Activated CD8-positive, alpha-beta memory T cell treated with anti-CD3 and anti-CD28 coated beads for 48 hours (primary cell): Measurements from ENCODE around the gene FBRS.

Source experiments
- DNase-seq, 3 experiments: peaks; one replicate each; pipeline ENCODE4 v3.0.0-alpha.2; 2020; ENCODE audit warnings: low read depth in 2 of 3, low spot score in 2 of 3

Gene FBRS

GRCh38 chr16:30641378-30641982, 16.8 kb upstream of the FBRS start:
- DNase-seq, result no peak

DNA sequence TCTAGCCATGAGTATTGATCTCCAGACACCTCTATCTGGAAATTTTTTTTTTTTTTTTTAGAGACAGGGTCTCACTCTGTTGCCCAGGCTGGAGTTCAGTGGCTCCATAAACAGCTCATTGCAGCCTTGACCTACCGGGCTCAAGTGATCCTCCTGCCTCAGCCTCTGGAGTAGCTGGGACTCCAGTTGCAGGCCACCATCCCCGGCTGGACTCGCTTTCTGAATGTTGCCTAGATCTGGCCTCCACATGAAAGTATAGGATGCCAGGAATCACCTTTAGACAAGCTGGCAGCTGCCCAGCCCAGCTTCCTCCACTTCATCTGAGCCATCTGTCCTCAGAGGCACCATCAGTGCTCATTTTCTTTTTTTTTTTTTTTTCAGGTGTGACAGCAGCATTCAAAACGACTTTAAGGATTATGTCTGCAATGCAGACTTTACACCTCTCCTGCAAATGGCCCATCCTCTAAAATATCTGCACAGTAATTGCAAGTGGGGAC, 13.8 kb upstream of the FBRS start:
- no peak for DNase-seq

- no peak for DNase-seq
Measured at GRCh38 chr16:30645727-30646126, 12.5 kb upstream of the FBRS start.

DNA sequence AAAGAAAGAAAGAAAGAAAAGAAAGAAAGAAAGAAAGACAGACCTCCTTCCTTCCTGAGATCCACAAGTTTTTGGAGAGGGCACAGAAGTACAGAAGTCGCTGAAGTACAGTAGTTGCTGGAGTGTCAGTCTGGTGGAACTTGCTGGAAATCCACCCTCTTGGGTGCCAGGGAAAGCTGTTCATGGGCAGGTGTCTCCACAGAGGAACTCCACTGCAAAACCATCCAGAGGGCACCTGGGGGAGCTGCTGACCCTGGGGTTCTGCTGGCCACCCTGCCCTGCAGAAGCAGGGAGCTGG, 11.0 kb upstream of the FBRS start:
- no peak for DNase-seq

DNA sequence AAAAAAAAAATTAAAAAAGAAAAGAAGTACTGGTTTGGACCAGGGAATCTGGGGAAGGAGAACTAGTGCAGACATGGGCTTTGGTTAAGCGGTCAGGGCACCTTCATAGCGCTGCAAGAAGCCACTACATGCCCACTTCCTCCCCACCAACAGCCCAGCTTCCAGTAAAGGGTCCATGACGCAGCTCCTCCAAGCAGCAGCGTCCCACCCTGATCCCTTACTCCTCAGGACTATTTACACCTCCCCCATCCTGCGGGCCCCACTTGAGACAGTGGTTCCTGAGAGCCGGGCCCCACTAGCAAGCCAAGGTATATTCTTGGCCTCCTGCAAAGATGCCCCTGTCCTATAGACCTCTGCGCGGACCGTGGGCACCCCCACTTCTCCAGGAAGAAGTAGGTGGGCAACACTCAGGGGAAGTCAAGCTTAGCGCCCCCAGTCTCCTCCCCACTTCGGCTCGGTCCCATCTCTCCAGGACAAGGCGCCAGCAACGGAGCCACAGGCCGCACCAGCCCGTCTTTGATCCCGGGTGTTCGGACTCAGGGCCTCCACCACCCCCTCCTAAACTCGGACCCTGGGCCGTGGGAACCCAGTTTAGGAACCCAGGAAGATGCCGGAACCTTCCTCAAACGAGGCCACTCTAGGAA, 8.4 kb upstream of the FBRS start:
- no peak for DNase-seq

- DNase-seq, result peak; percentile 90 to 98 (median 90)
Measured at GRCh38 chr16:30650369-30651123, 7.7 kb upstream of the FBRS start, which contains the start of gene PRR14. Gene PRR14, plus strand, starts transcription at chr16:30650960. Its CDS starts 686 bp downstream, at chr16:30651646.

DNA sequence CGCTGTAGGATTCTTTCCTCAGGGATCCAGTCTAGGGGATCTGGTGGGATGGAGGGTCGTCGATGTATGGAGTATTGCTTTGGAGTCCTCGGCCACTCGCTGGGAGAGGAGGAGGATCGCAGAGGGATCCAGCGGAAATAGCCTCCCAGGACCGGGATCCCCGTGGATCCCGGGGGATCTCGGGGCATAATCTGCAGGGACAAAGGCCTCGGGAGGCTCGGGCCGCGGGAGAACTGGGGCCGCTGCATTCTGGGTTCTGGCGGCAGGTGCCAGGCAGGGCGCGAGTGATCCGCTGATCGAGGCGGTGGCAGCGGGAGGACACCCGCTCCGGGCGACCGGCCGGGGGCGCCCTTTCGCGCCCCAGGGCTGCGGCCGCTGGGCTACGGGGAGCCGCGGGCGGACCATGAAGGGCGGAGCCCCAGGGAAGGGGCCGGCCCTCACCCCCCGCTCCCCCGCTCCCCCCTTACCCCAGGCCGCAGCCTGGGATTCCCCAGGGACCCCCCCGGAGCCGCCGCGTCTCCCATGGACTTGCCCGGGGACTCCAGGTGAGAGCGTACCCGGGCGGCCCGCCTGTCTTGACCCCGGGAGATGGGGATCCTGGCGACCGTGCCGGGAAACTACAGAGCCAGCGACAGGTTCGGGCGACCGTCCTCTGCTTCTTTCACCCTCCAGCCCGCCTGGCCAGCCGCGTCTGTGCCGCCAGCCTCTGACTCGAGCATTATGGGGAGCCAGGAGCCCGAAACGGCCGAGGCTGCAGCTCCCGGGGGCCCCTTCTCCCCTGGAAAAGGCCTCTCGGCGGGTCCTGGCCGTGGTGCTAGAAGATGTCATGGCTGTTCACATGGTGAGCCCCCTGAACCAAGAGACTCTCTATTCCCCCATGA, 6.9 kb upstream of the FBRS start:
- DNase-seq, result peak; percentile 55 to 79 (median 61)

GRCh38 chr16:30652005-30652296, 6.3 kb upstream of the FBRS start:
- DNase-seq, result no peak

DNA sequence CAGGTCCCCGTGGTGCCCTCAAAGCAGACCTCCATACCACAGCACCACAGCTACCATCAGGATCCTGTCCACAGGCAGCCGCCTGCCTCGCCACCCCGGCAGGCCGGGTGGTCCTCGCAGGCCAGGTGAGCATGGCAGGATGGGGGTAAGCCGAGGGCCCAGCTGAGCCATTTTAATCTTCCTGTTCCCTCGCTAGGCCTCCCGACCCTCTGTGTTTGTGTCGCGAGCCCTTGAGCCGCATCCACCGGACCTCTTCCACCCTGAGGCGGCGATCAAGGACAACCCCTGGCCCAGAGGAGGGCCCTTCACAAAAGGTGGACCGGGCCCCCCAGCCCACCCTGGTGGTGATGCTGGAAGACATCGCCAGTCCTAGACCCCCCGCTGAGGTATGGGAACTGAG, 5.5 kb upstream of the FBRS start:
- DNase-seq, result no peak

DNA sequence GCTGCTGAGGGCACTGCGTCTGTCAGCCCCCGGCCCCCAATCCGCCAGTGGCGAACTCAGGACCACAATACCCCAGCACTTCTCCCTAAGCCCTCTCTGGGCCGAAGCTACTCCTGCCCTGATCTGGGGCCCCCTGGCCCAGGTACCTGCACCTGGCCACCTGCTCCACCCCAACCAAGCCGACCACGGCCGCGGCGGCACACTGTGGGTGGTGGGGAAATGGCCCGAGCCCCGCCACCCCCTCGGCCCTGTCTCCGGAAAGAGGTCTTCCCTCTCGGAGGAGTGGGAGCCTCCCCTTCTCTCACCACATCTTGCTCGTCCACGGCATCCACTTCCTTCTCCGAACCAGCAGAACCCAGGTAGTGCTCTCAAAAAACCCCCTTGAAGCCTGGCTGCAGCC, 3.4 kb upstream of the FBRS start:
- no peak for DNase-seq

DNA sequence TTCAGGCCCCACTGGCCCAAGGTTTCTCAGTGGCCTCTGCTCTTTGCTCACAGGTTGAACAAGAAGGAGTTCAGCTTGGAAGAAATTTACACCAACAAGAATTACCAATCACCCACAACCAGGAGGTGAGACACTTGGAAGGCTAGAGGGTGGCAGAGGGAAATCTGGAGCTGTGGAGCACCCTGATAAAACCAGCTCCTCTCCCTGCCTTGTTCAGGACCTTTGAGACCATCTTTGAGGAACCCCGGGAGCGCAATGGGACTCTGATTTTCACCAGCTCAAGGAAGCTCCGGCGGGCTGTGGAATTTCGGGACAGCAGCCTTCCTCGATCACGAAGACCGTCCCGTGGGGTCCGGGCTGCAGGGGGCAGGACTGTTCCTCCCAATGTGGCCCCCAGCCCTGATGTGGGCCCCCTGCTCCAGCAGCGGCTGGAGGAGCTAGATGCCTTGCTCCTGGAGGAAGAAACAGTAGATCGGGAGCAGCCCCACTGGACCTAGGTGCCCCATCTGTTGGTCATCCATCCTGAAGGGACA, 2.4 kb upstream of the FBRS start:
- no peak for DNase-seq

- DNase-seq, result no peak
Measured at GRCh38 chr16:30656388-30656787, 1.8 kb upstream of the FBRS start.

GRCh38 chr16:30656974-30657865, 1.0 kb upstream of the FBRS start:
- peak in 1 of 3 experiments; percentile 16 for DNase-seq

GRCh38 chr16:30658731-30659506, 688 bp downstream of the FBRS start:
- DNase-seq, result peak in 2 of 3 experiments; percentile 52 to 58

DNA sequence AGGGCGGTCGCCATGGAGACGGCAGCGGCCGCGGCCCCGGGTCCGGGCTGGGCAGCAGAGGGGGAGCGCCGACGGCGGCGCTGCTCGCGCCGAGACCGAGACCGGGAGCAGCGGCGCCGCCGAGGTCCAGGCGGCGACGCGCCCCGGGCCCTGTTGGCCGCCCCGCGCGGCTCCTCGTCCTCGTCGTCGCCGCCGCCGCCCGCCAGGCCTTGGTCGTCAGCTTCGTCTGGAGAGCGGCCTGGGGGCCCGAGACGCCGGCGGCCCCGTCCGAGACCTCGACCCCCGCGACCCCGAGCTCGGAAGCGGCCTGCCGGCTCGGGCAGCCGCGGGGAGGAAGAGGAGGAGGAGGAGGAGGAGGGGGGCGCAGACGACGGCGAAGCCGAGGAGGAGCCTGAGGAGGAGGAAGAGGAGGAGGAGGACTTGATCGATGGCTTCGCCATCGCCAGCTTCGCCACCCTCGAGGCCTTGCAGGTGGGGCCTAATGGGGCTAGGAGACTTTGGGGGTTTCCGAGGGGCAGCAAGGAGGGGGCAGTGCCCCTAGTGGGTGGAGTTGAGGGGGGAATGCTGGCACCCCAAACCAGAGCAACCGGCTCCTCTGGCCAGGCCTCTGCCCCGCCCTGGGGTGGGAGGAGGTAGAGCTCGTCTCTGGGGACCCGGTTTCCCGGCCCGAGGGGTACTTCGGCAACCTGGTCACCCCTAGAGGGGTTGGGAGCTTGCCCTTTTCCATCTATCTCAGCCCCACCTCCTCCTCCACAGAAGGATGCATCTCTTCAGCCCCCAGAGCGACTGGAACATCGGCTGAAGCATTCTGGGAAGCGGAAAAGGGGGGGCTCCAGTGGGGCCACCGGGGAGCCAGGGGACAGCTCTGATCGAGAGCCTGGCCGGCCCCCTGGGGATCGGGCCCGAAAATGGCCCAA, 1.5 kb downstream of the FBRS start:
- DNase-seq, result peak in 2 of 3 experiments; percentile 30 to 35

DNA sequence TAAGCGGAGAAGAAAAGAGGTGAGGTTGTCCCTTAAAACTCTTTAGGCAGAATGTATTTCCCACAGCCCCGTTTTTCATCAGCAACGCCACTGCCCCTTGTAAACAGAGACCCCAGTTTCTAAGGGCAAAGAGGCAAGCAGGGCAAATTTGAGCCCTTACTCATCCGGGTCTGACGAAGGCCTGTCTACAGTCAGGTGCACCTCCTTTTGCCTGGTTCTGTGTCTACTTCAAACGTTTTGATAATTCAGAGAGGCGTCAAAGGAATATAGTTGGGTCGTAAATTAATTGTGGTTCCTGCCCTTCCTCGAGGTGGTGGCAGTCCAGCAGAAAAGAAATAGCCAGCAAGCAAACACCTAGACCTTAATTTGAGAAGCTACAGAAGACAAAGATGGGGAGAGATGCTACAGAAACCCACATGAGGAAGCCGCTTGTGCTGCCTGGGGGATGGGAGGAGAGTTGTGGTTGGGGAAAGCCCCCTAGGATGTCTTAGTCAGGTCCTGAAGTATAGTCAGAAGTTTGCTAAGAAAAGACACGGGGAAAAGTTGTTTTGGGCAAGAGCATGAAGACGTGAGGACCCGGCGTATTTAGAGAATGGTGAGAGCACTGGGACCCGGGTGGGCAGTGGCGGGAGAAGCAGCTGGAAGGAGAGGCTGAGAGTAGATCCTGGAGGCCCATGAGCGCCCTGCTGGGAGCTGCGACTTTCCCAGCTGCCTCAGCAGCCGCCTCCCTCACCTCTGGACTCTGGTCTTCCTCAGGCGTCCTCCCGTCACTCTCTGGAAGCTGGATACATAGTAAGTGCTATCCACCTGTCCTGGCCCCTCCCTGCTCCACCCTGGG, 2.4 kb downstream of the FBRS start:
- peak in 2 of 3 experiments; percentile 45 to 57 for DNase-seq

DNA sequence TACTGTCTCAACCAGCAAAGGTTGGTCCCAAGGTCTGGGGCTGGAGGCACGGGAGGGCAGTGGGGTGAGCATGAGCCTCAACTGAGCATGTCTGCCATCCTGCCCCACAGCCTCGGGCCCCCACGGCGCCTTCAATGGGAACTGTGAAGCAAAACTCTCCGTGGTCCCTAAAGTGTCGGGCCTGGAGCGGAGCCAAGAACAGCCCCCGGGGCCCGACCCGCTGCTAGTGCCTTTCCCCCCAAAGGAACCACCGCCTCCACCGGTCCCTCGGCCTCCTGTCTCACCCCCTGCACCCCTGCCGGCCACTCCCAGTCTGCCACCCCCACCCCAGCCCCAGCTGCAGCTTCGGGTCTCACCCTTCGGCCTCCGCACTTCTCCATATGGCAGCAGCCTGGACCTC, 4.2 kb downstream of the FBRS start:
- DNase-seq, result no peak
